Measurements from ENCODE around the gene SNX9.
A peak's percentile ranks its signal among the peaks of the same experiment; 100 is the strongest.

The SNX9 gene

DNA sequence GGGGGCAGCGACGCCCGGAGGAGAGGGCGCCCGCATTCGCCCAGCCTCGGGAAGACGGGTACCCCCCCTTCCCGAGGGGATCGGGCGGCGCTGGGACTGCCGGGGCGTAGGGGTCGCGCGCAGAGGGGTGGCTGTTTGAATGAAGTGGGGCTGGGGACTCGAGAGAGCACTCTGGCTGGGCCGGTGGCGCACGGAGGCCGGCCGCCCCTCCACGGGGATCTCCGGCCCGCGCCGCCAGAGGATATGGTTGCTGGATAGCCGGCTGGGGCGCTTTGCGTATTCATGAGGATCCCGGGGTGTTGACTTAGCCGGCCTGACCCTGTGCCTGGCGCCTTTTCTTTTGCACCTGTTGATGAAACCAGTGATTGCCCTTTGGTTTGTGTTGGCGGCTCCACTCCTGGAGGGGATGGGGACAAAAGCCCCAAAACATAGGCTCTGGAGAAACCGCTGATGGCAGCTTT lies 159.1 kb downstream of the SNX9 start:
- DNase-seq: peak; percentile 40

DNA sequence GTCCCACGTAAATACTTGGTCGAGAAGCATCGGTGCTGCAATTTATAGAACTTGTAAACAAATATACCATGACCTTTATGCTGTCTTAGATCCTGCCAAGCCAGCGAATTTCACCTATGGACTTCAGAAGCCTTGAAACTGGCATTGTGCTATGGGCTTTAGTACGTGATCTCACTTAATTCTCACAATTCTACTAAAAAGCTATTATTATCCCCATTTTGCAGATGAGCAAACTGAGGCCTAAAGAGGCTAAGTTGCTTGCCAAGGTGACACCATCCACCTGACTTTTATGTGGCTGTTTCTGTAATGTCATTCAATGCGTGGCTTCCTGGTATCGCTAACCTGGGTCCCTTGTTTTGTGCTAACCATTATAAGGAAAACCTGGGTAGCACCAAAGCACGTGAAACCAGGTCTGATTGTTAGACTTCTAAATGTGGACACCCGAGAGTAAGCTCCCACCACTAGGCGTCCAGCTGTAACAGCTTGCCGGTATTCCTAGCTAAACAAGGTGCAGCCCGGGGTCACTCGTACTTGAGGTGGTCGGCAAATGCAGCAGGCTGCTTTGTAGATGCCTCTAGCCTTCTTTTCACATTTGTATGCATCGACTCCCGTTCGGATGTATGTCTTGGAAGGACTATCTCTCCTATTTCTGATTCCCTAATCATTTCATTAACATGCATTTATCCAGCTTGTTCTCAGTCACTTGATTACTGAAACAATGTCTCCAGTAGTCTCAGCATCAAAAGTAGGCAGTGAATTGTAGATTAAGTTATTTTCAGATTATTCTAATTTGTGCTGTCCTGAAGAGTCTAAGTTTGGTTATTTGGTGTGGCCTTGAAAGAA lies 159.7 kb downstream of the SNX9 start:
- DNase-seq: no peak

- DNase-seq: no peak
These were observed 160.5 kb downstream of the SNX9 start for GRCh38 chr6:157983406-157984119.

- no peak for DNase-seq
These were observed 161.1 kb downstream of the SNX9 start for GRCh38 chr6:157984128-157984527.

DNA sequence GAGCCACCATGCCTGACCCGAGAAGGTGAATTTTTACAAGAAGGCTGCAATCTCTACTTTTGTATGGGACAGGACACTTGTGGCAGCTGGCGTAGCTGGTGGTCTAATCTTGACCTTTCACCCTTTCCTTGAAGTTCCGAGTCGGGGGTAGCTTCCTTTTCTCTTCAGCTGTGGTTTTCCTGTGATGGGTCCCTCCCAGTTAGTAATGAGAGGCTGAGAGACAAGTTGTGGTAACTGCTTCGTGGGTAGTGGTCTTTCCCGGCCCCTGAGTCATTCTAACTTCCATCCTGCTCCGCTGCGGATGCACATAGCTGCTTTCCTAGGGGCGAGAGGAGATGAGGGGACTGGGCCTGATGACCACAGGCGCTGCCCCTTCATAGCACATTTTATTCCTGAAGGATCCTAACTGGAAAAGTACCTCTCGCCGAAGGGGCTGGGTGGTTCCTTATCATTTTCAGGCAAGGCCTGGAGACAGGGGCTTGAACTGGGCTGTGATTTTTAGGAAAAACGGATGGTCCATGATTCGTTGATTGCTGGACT lies 161.7 kb downstream of the SNX9 start:
- DNase-seq: no peak

GRCh38 chr6:157985378-157986155 lies 162.5 kb downstream of the SNX9 start:
- no peak for DNase-seq

DNA sequence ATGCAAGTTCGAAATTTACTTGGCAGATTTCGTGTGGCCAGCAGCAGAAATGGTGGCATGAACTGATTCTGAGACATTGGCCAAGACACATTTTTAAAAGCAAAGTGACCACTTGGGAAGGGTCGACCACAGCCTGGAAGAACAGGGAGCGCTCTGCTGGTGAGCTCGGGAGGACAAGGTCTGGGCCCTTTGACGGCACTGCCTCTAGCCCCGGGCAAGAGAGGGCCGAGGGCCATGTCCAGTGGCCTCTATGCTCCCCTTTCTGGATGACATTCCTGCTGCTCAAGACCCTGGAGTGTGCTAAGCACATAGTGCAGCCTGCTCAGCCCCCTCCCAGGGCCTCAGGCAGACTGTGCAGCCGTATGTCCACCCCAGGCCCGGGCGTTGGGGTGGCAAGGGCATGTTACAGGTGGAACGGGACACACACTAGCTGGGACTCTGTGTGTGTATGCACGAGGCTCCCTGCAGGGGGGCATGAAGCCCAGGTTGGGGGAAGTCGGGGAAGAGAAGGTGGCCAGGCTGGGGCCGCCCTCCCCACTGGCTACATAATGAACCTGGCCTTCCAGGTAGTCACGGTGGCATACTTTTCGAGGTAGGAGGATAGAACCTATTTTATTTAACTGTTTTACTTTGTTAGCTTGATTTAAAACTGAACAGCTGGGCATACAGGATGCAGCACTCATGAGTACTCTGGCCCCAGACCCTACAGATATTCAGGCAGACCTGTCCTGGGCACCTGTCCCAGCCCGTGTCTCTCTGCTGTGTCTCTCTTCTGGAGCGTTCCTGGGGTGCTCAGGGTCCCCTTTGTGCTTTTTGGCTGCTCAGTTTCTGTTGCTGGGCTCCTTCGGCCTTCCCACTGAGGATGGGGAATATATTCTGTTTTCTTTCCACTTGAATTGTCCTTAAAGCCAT lies 165.0 kb downstream of the SNX9 start:
- no peak for DNase-seq

GRCh38 chr6:157988700-157989063 lies 165.6 kb downstream of the SNX9 start:
- DNase-seq: no peak

DNA sequence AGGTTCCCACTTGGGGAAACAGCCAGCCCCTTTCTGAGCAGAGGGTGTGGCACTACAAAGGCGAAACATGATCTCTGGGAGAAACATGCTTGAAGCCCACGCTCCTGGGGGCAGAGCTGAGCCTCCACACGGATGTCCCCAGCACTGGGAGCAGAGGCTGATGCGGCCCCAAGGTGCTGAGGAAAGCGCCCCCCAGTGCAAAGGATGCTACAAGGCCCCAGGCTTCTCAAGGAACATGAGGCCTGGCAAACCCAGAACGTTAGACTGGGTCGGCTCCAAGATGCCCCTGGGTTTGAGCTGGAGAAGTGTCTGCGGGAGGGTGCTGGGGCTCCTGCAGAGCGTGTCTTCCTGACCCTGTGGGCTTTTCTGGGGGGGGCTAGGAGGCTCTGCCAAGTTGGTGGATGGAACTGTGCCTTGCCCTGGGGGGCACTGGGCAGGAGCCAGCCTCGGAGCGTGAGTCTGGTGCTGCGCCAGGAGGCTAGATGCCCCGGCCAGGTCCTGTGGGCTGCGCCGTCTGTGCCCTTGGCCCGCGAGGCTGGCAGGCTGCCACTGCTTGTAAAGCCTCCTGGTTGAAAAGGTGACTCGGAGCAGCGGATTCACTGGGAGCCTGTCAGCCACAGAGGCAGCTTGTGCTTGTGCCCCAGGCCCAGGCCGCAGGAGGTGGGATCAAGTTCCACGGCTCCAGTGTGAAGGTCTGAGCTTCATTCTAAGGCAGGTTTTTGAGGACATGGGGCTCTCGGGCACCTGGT lies 166.7 kb downstream of the SNX9 start:
- peak; percentile 73 for DNase-seq

- DNase-seq: no peak
These were observed 167.4 kb downstream of the SNX9 start for GRCh38 chr6:157990321-157991066.

GRCh38 chr6:157991067-157991432 lies 168.0 kb downstream of the SNX9 start:
- no peak for DNase-seq

DNA sequence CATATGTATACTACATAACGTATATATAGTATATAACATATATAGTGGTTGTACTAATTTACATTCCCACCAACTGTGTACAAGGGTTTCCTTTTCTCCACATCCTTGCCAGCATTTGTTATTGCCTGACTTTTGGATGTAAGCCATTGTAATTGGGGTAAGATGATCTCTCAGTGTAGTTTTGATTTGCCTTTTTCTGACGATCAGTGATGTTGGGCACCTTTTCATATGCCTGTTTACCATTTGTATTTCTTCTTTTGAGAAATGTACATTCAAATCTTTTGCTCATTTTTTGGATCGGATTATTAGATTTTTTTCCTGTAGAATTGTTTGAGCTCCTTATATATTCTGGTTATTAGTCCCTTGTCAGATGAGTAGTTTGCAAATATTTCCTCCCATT lies 170.0 kb downstream of the SNX9 start:
- no peak for DNase-seq

DNA sequence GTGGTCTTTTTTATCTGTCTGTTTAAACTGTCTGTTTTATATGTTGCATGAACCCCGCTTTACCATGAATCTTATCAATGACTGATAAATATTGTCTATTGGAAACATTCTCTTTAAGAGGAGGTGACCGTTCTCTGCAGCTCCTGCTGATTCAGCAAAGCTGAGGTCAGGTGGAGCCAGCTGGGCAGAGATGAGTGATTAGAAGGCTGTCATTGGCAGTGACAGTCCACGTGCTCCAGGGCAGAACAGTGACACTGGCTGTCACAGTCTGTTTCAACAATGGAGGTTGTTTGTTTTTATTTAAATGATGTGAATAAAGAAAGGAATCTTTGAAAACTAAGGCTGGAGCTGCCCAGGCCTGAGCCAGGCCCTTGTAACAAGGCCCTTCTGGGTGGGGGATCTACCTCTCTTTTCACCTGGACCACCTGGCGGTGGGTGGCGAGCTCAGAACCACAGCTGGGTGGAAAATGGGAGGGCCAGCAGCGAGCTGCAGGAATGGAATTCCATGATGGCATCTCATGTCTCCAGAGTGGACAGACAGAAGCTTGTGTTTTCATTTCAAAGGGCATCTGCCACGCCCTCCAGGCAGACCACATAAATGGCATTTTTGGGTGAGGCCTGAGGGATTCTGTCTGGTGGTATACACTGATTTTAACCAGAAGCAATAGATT lies 171.2 kb downstream of the SNX9 start:
- DNase-seq: no peak
